Spleen (tissue), 11 donors: ENCODE measurements around the gene PRUNE2. TPM values are rescaled to one million over a fixed set of nuclear protein-coding genes. Genes with fewer than 3 reads are reported as not detected.

ENCODE experiments used
- DNase-seq: peaks from one replicate; pipeline ENCODE4 v3.0.0-alpha.2; 2020
- H3K27ac ChIP-seq, 8 donors: fragments of 200-600 bp; sonication (generic) in 7 of 8; 1 replicate in 4 of 8; 2 replicates in 4 of 8; pipeline versions ENCODE4 v1.5.0 to v1.8.0; 2016 to 2021; ENCODE audit warnings: inconsistent platforms in 4 of 8, mild to moderate bottlenecking in 4 of 8, moderate library complexity in 1 of 8
- H3K27me3 ChIP-seq, 7 donors: fragments of 200-600 bp; sonication (generic) in 6 of 7; replicated peaks in 1 of 7; 1 replicate in 4 of 7; 2 replicates in 3 of 7; pipeline versions ENCODE4 v1.5.0 to v1.8.0; 2016 to 2021; ENCODE audit warnings: inconsistent platforms in 3 of 7, mild to moderate bottlenecking in 1 of 7
- H3K36me3 ChIP-seq, 6 donors: fragments of 200-600 bp; sonication (generic) in 5 of 6; 1 replicate in 4 of 6; 2 replicates in 2 of 6; pipeline versions ENCODE4 v1.5.0 to v1.8.0; 2016 to 2021; ENCODE audit warnings: inconsistent platforms in 2 of 6
- H3K4me1 ChIP-seq, 6 donors: fragments of 200-600 bp; sonication (generic) in 5 of 6; 1 replicate in 3 of 6; 2 replicates in 3 of 6; pipeline versions ENCODE4 v1.5.0 to v1.8.0; 2016 to 2021; ENCODE audit warnings: inconsistent platforms in 3 of 6
- H3K4me3 ChIP-seq, 8 donors: fragments of 200-600 bp; sonication (generic) in 7 of 8; 1 replicate in 4 of 8; 2 replicates in 4 of 8; pipeline versions ENCODE4 v1.5.0 to v1.8.0; 2016 to 2021; ENCODE audit warnings: inconsistent platforms in 4 of 8, mild to moderate bottlenecking in 4 of 8, moderate library complexity in 2 of 8
- H3K9me3 ChIP-seq, 8 donors: fragments of 200-600 bp; sonication (generic) in 7 of 8; 1 replicate in 4 of 8; 2 replicates in 4 of 8; pipeline versions ENCODE4 v1.5.0 to v1.8.0; 2016 to 2021; ENCODE audit warnings: inconsistent platforms in 4 of 8
- CTCF ChIP-seq, 11 experiments: fragments of 200-600 bp in 7 of 11; fragments of 450-650 bp in 4 of 11; sonication (generic) in 4 of 11; IDR thresholded peaks in 8 of 11; conservative IDR thresholded peaks in 3 of 11; 1 replicate in 7 of 11; 2 replicates in 4 of 11; pipeline versions ENCODE4 v1.4.0 to v1.8.0; 2016 to 2021; ENCODE audit warnings: antibody characterized with exemption in 11 of 11, inconsistent platforms in 4 of 11, mild to moderate bottlenecking in 1 of 11
- POLR2A ChIP-seq, 3 donors: fragments of 450-650 bp; IDR thresholded peaks; one replicate each; pipeline ENCODE4 v1.5.1; 2017; ENCODE audit warnings: antibody characterized with exemption in 3 of 3, mild to moderate bottlenecking in 1 of 3
- POLR2AphosphoS5 ChIP-seq, 3 donors: sonication (generic); formaldehyde crosslinking; IDR thresholded peaks; one replicate each; pipeline ENCODE4 v1.5.1; 2017; ENCODE audit warnings: antibody characterized with exemption in 3 of 3
- WGBS, 5 donors: extraction: QIAGEN DNeasy Blood & Tissue Kit in 3 of 5; methylation state at CpG; one replicate each; pipeline versions ENCODE4 v1.1.5 to v1.1.7; 2013 to 2018; 5-methylcytosine and 5-hydroxymethylcytosine counted together
- intact Hi-C: fragments of 100-400 bp; cut with DNase I; formaldehyde crosslinking; loops from one replicate; pipeline ENCODE4 v1.15.0; 2023; ENCODE audit warnings: low total_unique reads
- polyA plus RNA-seq, 3 donors: library from polyadenylated mRNA; stranded (reverse); fragments of 200-250 nt; gene quantifications; one replicate each; pipeline ENCODE4 v1.2.1, GENCODE V29; 2013
- total RNA-seq, 7 donors: library from RNA; depleted of rRNA in 3 of 7; stranded (reverse); fragments of >200 nt in 3 of 7; fragmentation: NEBNext Ultra II Directional in 4 of 7; extraction: Animal tissue kit (Norgen Biotek cat#: 25700) in 4 of 7; gene quantifications; one replicate each; pipeline versions ENCODE4 v1.1.0 to v1.2.1, GENCODE V29; 2016 to 2021
- donor health status: healthy with polysubstance abuse.
- donor health status: DM: no; HTN: no; CAD: no; lungs with moderate emphysema.
- donor health status: DM: no; HTN: no; CAD: no.
- donor health status: Bipolar disorder and iron deficiency.
- donor health status: healthy.
- donor health status: DM: no; HTN: no; CAD: no.
- donor health status: DM: yes; HTN: yes; CAD: no.

Gene PRUNE2
- total and polyA plus RNA-seq, 10 donors: 3.3 to 23.6 (median 14.0) TPM

GRCh38 chr9:76707510-76707909, 198.4 kb downstream of the PRUNE2 start:
- 59 to 84% (median 70%) methylated on average over 6 of the region's 6 CpGs for WGBS, 5 donors
- no peaks in the 10 kb centered on the region for H3K36me3 ChIP-seq
- no peak overlapping the region for H3K27ac ChIP-seq
- TF ChIP-seq CTCF (IDR thresholded peaks at IDR 0.05 in 8 of 11, conservative IDR thresholded peaks at IDR 0.05 in 3 of 11) (no peak), POLR2A (IDR thresholded peaks at IDR 0.05) (no peak), POLR2AphosphoS5 (IDR thresholded peaks at IDR 0.05) (no peak)
- peaks cover 0 to 10% (median 7%) of the 10 kb centered on the region in 6 donors for H3K4me1 ChIP-seq
- H3K4me3 ChIP-seq: no peak overlapping the region
- intact Hi-C loops: no loop called here
- H3K27me3 ChIP-seq: peaks cover 0 to 24% (median 0%) of the 10 kb centered on the region in 7 donors
- no peaks in the 10 kb centered on the region for H3K9me3 ChIP-seq
- no peak for DNase-seq

- H3K27ac ChIP-seq: no peak overlapping the region
- 3 to 7% (median 4%) methylated on average over 9 of the region's 9 CpGs for WGBS, 5 donors
- TF ChIP-seq CTCF (IDR thresholded peaks at IDR 0.05 in 8 of 11, conservative IDR thresholded peaks at IDR 0.05 in 3 of 11) (peak; percentile 52 to 86 (median 71)), POLR2AphosphoS5 (IDR thresholded peaks at IDR 0.05) (no peak)
- DNase-seq: no peak
- no peaks in the 10 kb centered on the region for H3K9me3 ChIP-seq
- intact Hi-C loops: loop anchor here (5.0 kb wide), 1 partner anchor 257 kb away; no protein-coding TSS in a partner anchor
- no peak overlapping the region for H3K4me3 ChIP-seq
- no peaks in the 10 kb centered on the region for H3K36me3 ChIP-seq
- H3K4me1 ChIP-seq: peaks cover 0 to 14% (median 7%) of the 10 kb centered on the region in 6 donors
- peaks cover 0 to 18% (median 0%) of the 10 kb centered on the region in 7 donors for H3K27me3 ChIP-seq
Observed at GRCh38 chr9:76704593-76705204, 201.2 kb downstream of the PRUNE2 start.

GRCh38 chr9:76703270-76703669, 202.6 kb downstream of the PRUNE2 start:
- WGBS, 5 donors: 47 to 61% (median 55%) methylated on average over 7 of the region's 7 CpGs
- intact Hi-C loops: loop anchor here (5.0 kb wide), 1 partner anchor 256 kb away; no protein-coding TSS in a partner anchor
- Histone ChIP-seq H3K4me3 (peak overlapping the region in 1 of 8 donors; percentile 17), H3K27me3 (peaks cover 0 to 13% (median 0%) of the 10 kb centered on the region in 7 donors), H3K36me3 (no peaks in the 10 kb centered on the region), H3K27ac (peak overlapping the region in 2 of 8 donors; percentile 45 to 81), H3K9me3 (no peaks in the 10 kb centered on the region), H3K4me1 (peaks cover 0 to 19% (median 7%) of the 10 kb centered on the region in 6 donors)
- DNase-seq: peak; percentile 76
- TF ChIP-seq POLR2AphosphoS5 (IDR thresholded peaks at IDR 0.05) (peak in 1 of 3 donors; percentile 27), POLR2A (IDR thresholded peaks at IDR 0.05) (no peak)

GRCh38 chr9:76701441-76702039, 204.4 kb downstream of the PRUNE2 start:
- H3K27me3 ChIP-seq: peaks cover 0 to 17% (median 0%) of the 10 kb centered on the region in 7 donors
- intact Hi-C loops: loop anchor here (5.0 kb wide), 1 partner anchor 254 kb away; no protein-coding TSS in a partner anchor
- no peaks in the 10 kb centered on the region for H3K36me3 ChIP-seq
- no peak for DNase-seq
- peaks cover 0 to 19% (median 7%) of the 10 kb centered on the region in 6 donors for H3K4me1 ChIP-seq
- H3K9me3 ChIP-seq: no peaks in the 10 kb centered on the region
- 64 to 79% (median 77%) methylated on average over 3 of the region's 3 CpGs for WGBS, 5 donors
- peak overlapping the region in 1 of 8 donors; percentile 81 for H3K27ac ChIP-seq
- no peak overlapping the region for H3K4me3 ChIP-seq
- TF ChIP-seq POLR2A (IDR thresholded peaks at IDR 0.05) (no peak), POLR2AphosphoS5 (IDR thresholded peaks at IDR 0.05) (no peak), CTCF (IDR thresholded peaks at IDR 0.05 in 8 of 11, conservative IDR thresholded peaks at IDR 0.05 in 3 of 11) (no peak)
